Measurements from ENCODE around the gene ATP13A2. TPM values are rescaled to one million over a fixed set of nuclear protein-coding genes. Genes with fewer than 3 reads are reported as not detected.
"Not testable (repeated sequence)": the region's sequence is repeated elsewhere in the genome, so short reads cannot be mapped to it uniquely, and the experiment has no call there.

ATP13A2 gene
- polyA plus RNA-seq, 1 of the 3 experiments (the other 2 are of a cell fraction), result 29.3 TPM

DNA sequence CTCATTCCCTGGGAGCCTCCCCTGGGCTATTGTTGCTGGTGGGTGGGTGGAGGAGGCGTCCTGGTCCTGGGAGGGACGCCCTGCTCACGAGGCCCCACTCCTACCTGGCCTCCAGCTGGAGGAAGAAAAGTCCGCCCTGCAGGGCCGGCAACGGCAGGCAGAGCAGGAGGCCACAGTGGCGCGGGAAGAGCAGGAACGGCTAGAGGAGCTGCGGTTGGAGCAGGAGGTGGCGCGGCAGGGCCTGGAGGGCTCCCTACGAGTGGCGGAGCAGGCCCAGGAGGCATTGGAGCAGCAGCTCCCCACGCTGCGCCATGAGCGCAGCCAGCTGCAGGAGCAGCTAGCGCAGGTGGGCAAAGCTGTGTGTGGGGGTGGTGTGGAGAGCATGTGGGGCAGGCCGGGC is 65.1 kb downstream of the ATP13A2 start:
- 94% methylated on average over 19 of the region's 19 CpGs for WGBS (ENCODE audit: low lambda C conversion rate)
- CTCF ChIA-PET, result interaction anchor here (0.7 to 7.1 kb wide), 7 partner anchors 9 to 331 kb away, joined by 3 to 66 read pairs (median 5); no protein-coding TSS in a partner anchor
- no peaks in the 10 kb centered on the region for H3F3A ChIP-seq (replicated peaks; ENCODE audit: insufficient read depth)
- DNase-seq, result no peak
- no peaks in the 10 kb centered on the region for H3K27me3 ChIP-seq (ENCODE audit: insufficient read depth)
- H3K4me2 ChIP-seq, result no peak overlapping the region
- no peaks in the 10 kb centered on the region for H3K9me2 ChIP-seq
- POLR2A ChIA-PET, result interaction anchor here (1.8 kb wide), 1 partner anchor 41 kb away, joined by 7 read pairs; no protein-coding TSS in a partner anchor
- H3K79me2 ChIP-seq (ENCODE audit: insufficient read depth), result no peaks in the 10 kb centered on the region
- no peaks in the 10 kb centered on the region for H3K9me3 ChIP-seq
- H4K20me1 ChIP-seq (ENCODE audit: insufficient read depth), result no peaks in the 10 kb centered on the region
- TF ChIP-seq NRF1 (IDR thresholded peaks at IDR 0.05; ENCODE audit: low read depth, low read length) (no peak), EZH2phosphoT487 (IDR thresholded peaks at IDR 0.05; ENCODE audit: borderline replicate concordance, low read depth) (no peak), RAD21 (IDR thresholded peaks at IDR 0.05; ENCODE audit: low read length) (no peak), MEF2A (IDR thresholded peaks at IDR 0.05; ENCODE audit: borderline replicate concordance, low read depth) (no peak), NFIC (IDR thresholded peaks at IDR 0.05; ENCODE audit: borderline replicate concordance) (no peak), FOSL2 (IDR thresholded peaks at IDR 0.05; ENCODE audit: borderline replicate concordance, low read depth) (no peak), RCOR1 (IDR thresholded peaks at IDR 0.05; ENCODE audit: low read length) (no peak), FOXM1 (IDR thresholded peaks at IDR 0.05; ENCODE audit: low read depth) (no peak), TAF1 (IDR thresholded peaks at IDR 0.05; ENCODE audit: borderline replicate concordance, low read depth, low read length) (no peak), GABPA (IDR thresholded peaks at IDR 0.05; ENCODE audit: low read depth) (no peak), CHD2 (IDR thresholded peaks at IDR 0.05; ENCODE audit: low read length, partially characterized antibody) (no peak), JUND (IDR thresholded peaks at IDR 0.05) (no peak), TEAD4 (IDR thresholded peaks at IDR 0.05; ENCODE audit: borderline replicate concordance, insufficient read depth) (no peak), RXRA (IDR thresholded peaks at IDR 0.05; ENCODE audit: borderline replicate concordance, low read depth) (no peak)
- TF ChIP-seq, protein P1, sequence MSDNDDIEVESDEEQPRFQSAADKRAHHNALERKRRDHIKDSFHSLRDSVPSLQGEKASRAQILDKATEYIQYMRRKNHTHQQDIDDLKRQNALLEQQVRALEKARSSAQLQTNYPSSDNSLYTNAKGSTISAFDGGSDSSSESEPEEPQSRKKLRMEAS (IDR thresholded peaks at IDR 0.05; ENCODE audit: low read depth), result no peak
- TF ChIP-seq, protein P2, sequence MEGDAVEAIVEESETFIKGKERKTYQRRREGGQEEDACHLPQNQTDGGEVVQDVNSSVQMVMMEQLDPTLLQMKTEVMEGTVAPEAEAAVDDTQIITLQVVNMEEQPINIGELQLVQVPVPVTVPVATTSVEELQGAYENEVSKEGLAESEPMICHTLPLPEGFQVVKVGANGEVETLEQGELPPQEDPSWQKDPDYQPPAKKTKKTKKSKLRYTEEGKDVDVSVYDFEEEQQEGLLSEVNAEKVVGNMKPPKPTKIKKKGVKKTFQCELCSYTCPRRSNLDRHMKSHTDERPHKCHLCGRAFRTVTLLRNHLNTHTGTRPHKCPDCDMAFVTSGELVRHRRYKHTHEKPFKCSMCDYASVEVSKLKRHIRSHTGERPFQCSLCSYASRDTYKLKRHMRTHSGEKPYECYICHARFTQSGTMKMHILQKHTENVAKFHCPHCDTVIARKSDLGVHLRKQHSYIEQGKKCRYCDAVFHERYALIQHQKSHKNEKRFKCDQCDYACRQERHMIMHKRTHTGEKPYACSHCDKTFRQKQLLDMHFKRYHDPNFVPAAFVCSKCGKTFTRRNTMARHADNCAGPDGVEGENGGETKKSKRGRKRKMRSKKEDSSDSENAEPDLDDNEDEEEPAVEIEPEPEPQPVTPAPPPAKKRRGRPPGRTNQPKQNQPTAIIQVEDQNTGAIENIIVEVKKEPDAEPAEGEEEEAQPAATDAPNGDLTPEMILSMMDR (IDR thresholded peaks at IDR 0.05), result no peak
- TF ChIP-seq, protein P3, sequence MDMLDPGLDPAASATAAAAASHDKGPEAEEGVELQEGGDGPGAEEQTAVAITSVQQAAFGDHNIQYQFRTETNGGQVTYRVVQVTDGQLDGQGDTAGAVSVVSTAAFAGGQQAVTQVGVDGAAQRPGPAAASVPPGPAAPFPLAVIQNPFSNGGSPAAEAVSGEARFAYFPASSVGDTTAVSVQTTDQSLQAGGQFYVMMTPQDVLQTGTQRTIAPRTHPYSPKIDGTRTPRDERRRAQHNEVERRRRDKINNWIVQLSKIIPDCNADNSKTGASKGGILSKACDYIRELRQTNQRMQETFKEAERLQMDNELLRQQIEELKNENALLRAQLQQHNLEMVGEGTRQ (IDR thresholded peaks at IDR 0.05; ENCODE audit: borderline replicate concordance, low read depth, low read length), result no peak
- TF ChIP-seq, protein P4, sequence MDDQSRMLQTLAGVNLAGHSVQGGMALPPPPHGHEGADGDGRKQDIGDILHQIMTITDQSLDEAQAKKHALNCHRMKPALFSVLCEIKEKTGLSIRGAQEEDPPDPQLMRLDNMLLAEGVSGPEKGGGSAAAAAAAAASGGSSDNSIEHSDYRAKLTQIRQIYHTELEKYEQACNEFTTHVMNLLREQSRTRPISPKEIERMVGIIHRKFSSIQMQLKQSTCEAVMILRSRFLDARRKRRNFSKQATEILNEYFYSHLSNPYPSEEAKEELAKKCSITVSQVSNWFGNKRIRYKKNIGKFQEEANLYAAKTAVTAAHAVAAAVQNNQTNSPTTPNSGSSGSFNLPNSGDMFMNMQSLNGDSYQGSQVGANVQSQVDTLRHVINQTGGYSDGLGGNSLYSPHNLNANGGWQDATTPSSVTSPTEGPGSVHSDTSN (IDR thresholded peaks at IDR 0.05), result no peak
- TF ChIP-seq, protein P5, sequence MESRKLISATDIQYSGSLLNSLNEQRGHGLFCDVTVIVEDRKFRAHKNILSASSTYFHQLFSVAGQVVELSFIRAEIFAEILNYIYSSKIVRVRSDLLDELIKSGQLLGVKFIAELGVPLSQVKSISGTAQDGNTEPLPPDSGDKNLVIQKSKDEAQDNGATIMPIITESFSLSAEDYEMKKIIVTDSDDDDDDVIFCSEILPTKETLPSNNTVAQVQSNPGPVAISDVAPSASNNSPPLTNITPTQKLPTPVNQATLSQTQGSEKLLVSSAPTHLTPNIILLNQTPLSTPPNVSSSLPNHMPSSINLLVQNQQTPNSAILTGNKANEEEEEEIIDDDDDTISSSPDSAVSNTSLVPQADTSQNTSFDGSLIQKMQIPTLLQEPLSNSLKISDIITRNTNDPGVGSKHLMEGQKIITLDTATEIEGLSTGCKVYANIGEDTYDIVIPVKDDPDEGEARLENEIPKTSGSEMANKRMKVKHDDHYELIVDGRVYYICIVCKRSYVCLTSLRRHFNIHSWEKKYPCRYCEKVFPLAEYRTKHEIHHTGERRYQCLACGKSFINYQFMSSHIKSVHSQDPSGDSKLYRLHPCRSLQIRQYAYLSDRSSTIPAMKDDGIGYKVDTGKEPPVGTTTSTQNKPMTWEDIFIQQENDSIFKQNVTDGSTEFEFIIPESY (IDR thresholded peaks at IDR 0.05; ENCODE audit: borderline replicate concordance, low read depth), result no peak
- TF ChIP-seq, protein P6, sequence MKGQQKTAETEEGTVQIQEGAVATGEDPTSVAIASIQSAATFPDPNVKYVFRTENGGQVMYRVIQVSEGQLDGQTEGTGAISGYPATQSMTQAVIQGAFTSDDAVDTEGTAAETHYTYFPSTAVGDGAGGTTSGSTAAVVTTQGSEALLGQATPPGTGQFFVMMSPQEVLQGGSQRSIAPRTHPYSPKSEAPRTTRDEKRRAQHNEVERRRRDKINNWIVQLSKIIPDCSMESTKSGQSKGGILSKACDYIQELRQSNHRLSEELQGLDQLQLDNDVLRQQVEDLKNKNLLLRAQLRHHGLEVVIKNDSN (IDR thresholded peaks at IDR 0.05; ENCODE audit: borderline replicate concordance, low read depth), result no peak
- no peak overlapping the region for H3K9ac ChIP-seq
- H2AFZ ChIP-seq (ENCODE audit: low read depth), result no peak overlapping the region
- no peak overlapping the region for H3K27ac ChIP-seq (ENCODE audit: low read depth in 2 of 2, low read length in 1 of 2)
- peaks cover 0 to 4% of the 10 kb centered on the region in 2 experiments for H3K36me3 ChIP-seq (replicated peaks in 1 of 2; ENCODE audit: control insufficient read depth in 1 of 2, insufficient read depth in 2 of 2, low read length in 1 of 2)
- no peaks in the 10 kb centered on the region; a peak in 1 of 4 replicates for H3K4me1 ChIP-seq (ENCODE audit: control insufficient read depth in 1 of 2, insufficient read depth in 2 of 2, low read depth in 1 of 2, low read length in 1 of 2)
- no peak overlapping the region for H3K4me3 ChIP-seq (ENCODE audit: low read depth in 2 of 2, low read length in 1 of 2)

DNA sequence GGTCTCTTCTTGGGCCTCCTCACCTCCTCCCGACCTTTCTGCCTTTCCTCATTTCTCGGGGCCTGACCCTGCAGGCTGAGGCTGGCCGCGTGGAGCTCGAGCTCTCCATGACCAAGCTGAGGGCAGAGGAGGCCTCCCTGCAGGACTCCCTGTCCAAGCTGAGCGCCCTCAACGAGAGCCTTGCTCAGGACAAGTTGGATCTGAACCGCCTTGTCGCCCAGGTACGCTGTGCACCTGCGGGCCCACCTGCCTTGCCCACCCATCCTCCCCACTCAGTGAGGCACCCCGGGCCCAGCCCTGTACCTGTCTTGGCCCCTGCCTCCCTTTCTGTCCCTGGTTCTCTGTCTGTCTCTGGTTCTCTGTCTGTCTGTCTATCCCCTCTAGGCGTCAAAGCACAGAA is 65.5 kb downstream of the ATP13A2 start:
- H3K9me3 ChIP-seq; POLR2A ChIA-PET; H3K9ac ChIP-seq; H3K4me3 ChIP-seq (ENCODE audit: low read depth in 2 of 2, low read length in 1 of 2); H3K9me2 ChIP-seq; H3K4me1 ChIP-seq (ENCODE audit: control insufficient read depth in 1 of 2, insufficient read depth in 2 of 2, low read depth in 1 of 2, low read length in 1 of 2); H3K79me2 ChIP-seq (ENCODE audit: insufficient read depth); H3F3A ChIP-seq (replicated peaks; ENCODE audit: insufficient read depth); H4K20me1 ChIP-seq (ENCODE audit: insufficient read depth); H3K27me3 ChIP-seq (ENCODE audit: insufficient read depth); DNase-seq; H2AFZ ChIP-seq (ENCODE audit: low read depth); H3K4me2 ChIP-seq; H3K27ac ChIP-seq (ENCODE audit: low read depth in 2 of 2, low read length in 1 of 2); H3K36me3 ChIP-seq (replicated peaks in 1 of 2; ENCODE audit: control insufficient read depth in 1 of 2, insufficient read depth in 2 of 2, low read length in 1 of 2): not testable (repeated sequence)
- CTCF ChIA-PET, result interaction anchor here (1.7 to 7.1 kb wide), 3 partner anchors 16 to 326 kb away, joined by 5 to 66 read pairs (median 8); no protein-coding TSS in a partner anchor
- 90% methylated on average over 13 of the region's 13 CpGs for WGBS (ENCODE audit: low lambda C conversion rate)
